Upper lobe of right lung (tissue), 1 donor: ENCODE results near the gene CCSAP. TPM values are rescaled to one million over a fixed set of nuclear protein-coding genes. Genes with fewer than 3 reads are reported as not detected.

Experiments
- ATAC-seq: fragments of 200-7000 bp; cut with Tn5 transposase; one replicate; pipeline ENCODE4 v1.9.1; 2020; ENCODE audit warnings: mild to moderate bottlenecking, moderate library complexity
- DNase-seq: peaks from one replicate; pipeline ENCODE4 v3.0.0-alpha.2; 2020
- H3K27ac ChIP-seq: fragments of 200-600 bp; one replicate; pipeline ENCODE4 v1.8.0; 2022
- H3K27me3 ChIP-seq: fragments of 200-600 bp; one replicate; pipeline ENCODE4 v1.8.0; 2022; ENCODE audit warnings: mild to moderate bottlenecking
- H3K36me3 ChIP-seq: fragments of 200-600 bp; one replicate; pipeline ENCODE4 v1.8.0; 2022
- H3K4me1 ChIP-seq: fragments of 200-600 bp; one replicate; pipeline ENCODE4 v1.8.0; 2022
- H3K4me3 ChIP-seq: fragments of 200-600 bp; one replicate; pipeline ENCODE4 v1.8.0; 2022; ENCODE audit warnings: mild to moderate bottlenecking
- H3K9me3 ChIP-seq: fragments of 200-600 bp; one replicate; pipeline ENCODE4 v1.8.0; 2022
- CTCF ChIP-seq: fragments of 200-600 bp; IDR thresholded peaks from one replicate; pipeline ENCODE4 v1.8.0; 2022; ENCODE audit warnings: antibody characterized with exemption
- intact Hi-C: fragments of 100-400 bp; cut with DNase I; formaldehyde crosslinking; loops from one replicate; pipeline ENCODE4 v1.11.0; 2022
- total RNA-seq: library from RNA; stranded (reverse); fragmentation: NEBNext Ultra II Directional; extraction: Animal tissue kit (Norgen Biotek cat#: 25700); gene quantifications from one replicate; pipeline ENCODE4 v1.2.1, GENCODE V29; 2021
- donor health status: DM: no; HTN: yes; CAD: no; lungs with severe emphysema.

CCSAP gene
- total RNA-seq, 1 donor from 2014 or later = 9.1 TPM

DNA sequence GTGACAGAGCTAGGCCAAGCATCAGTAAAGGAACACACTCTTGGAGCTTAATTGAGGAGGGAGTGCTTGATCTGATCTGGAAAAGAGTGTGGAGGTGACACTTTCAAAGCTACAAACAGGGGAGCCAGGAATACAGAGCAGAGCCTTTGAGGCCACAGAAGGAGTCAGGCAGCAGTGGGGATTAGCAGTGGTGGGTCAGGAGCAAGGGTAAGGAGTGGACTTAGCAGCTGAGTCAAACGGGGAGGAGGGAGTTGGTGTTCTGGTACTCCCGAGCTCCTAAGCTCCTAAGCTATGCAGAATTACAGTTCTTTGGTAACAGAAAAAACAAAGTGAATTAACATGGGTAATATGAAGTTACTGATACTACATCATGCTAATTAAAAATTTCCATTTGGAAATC lies 57.4 kb downstream of the CCSAP start:
- H3K4me1 ChIP-seq = peaks cover 9% of the 10 kb centered on the region
- no peaks in the 10 kb centered on the region for H3K27me3 ChIP-seq
- no peak for TF ChIP-seq CTCF
- ATAC-seq (no peak), DNase-seq (no peak)
- no peaks in the 10 kb centered on the region for H3K36me3 ChIP-seq
- no peak overlapping the region for H3K4me3 ChIP-seq
- no peak overlapping the region for H3K27ac ChIP-seq
- H3K9me3 ChIP-seq = no peaks in the 10 kb centered on the region
- intact Hi-C loops = no loop called here

DNA sequence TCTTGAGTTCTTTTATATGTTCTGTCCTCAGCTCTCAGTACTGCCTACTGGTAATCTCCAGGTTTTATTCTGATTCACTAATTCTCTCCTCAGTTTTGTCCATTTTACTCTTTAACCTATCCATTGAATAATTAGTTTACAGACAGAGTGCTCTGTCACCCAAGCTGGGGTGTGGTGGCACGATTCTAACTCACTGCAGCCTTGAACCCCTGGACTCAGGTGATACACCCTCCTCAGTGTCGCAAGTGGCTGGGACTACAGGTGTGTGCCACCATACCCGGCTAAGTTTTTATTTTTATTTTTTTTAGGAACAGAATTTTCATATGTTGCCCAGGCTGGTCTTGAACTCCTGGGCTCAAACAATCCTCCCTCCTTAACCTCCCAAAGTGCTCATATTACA lies 58.0 kb downstream of the CCSAP start:
- ATAC-seq = no peak
- H3K9me3 ChIP-seq = no peaks in the 10 kb centered on the region
- no peak overlapping the region for H3K27ac ChIP-seq
- H3K27me3 ChIP-seq = no peaks in the 10 kb centered on the region
- H3K4me1 ChIP-seq = peaks cover 9% of the 10 kb centered on the region
- intact Hi-C loops = no loop called here
- no peak for TF ChIP-seq CTCF
- DNase-seq = no peak
- H3K36me3 ChIP-seq = no peaks in the 10 kb centered on the region
- H3K4me3 ChIP-seq = no peak overlapping the region

DNA sequence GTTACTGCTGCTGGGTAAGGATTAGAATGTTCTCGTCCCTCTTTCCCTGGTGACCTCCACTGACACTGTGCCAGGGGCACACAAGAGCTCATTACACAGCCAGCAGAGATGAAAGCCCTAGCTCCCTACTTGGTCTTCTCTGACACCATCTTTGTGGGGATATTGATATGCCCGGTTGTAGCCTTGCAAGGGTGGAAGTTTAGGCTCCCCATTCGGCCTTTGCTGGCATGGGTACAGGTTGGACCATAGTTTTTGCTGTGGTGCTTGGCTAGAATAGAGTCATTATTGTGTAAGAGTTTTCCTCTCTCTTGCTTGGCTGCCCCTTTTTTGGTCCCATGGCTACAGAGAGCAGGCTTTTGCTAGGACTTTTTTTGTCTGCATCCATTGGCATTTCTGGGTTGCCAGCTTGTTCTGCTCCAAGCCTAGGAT lies 59.6 kb downstream of the CCSAP start:
- no peaks in the 10 kb centered on the region for H3K27me3 ChIP-seq
- H3K9me3 ChIP-seq = no peaks in the 10 kb centered on the region
- no peak overlapping the region for H3K27ac ChIP-seq
- ATAC-seq = no peak
- intact Hi-C loops = no loop called here
- H3K4me3 ChIP-seq = no peak overlapping the region
- no peaks in the 10 kb centered on the region for H3K36me3 ChIP-seq
- H3K4me1 ChIP-seq = peaks cover 13% of the 10 kb centered on the region
- no peak for DNase-seq
- no peak for TF ChIP-seq CTCF

- TF ChIP-seq CTCF = no peak
These were observed 60.5 kb downstream of the CCSAP start for GRCh38 chr1:229282295-229282823.

GRCh38 chr1:229281339-229281926 lies 61.4 kb downstream of the CCSAP start:
- Histone ChIP-seq H3K4me1 (peaks cover 9% of the 10 kb centered on the region), H3K9me3 (no peaks in the 10 kb centered on the region), H3K27me3 (no peaks in the 10 kb centered on the region), H3K4me3 (no peak overlapping the region), H3K27ac (no peak overlapping the region), H3K36me3 (no peaks in the 10 kb centered on the region)
- TF ChIP-seq CTCF = no peak
- no peak for DNase-seq
- ATAC-seq = no peak
- intact Hi-C loops = no loop called here

More at GRCh38 chr1:229282295-229282823, 60.5 kb downstream of the CCSAP start:
- Histone ChIP-seq H3K9me3 (no peaks in the 10 kb centered on the region), H3K36me3 (no peaks in the 10 kb centered on the region), H3K27ac (no peak overlapping the region), H3K4me1 (peaks cover 13% of the 10 kb centered on the region), H3K4me3 (no peak overlapping the region), H3K27me3 (no peaks in the 10 kb centered on the region)
- DNase-seq = no peak
- no peak for ATAC-seq
- intact Hi-C loops = no loop called here

- Histone ChIP-seq H3K9me3 (no peaks in the 10 kb centered on the region), H3K27me3 (no peaks in the 10 kb centered on the region), H3K27ac (no peak overlapping the region), H3K4me3 (no peak overlapping the region), H3K36me3 (no peaks in the 10 kb centered on the region), H3K4me1 (peaks cover 4% of the 10 kb centered on the region)
- intact Hi-C loops = no loop called here
- DNase-seq (no peak), ATAC-seq (no peak)
- no peak for TF ChIP-seq CTCF
These were observed 61.9 kb downstream of the CCSAP start for GRCh38 chr1:229280921-229281320.
